EL (cell line): ENCODE measurements around the gene MUL1.
A peak's percentile ranks its signal among the peaks of the same experiment; 100 is the strongest.

Experiments used
- DNase-seq: peaks from one replicate; pipeline ENCODE4 v3.0.0-alpha.2; 2016

MUL1 gene

GRCh38 chr1:20484519-20485462 lies 23.2 kb downstream of the MUL1 start:
- peak; percentile 26 for DNase-seq

- DNase-seq, result peak; percentile 40
Measured at GRCh38 chr1:20483833-20484518, 24.0 kb downstream of the MUL1 start.

GRCh38 chr1:20483098-20483832 lies 24.7 kb downstream of the MUL1 start:
- DNase-seq, result no peak

- no peak for DNase-seq
Measured at GRCh38 chr1:20481643-20482498, 26.1 kb downstream of the MUL1 start.

- no peak for DNase-seq
Measured at GRCh38 chr1:20480951-20481617, 26.9 kb downstream of the MUL1 start.

- DNase-seq, result no peak
Measured at GRCh38 chr1:20480243-20480944, 27.6 kb downstream of the MUL1 start.

- DNase-seq, result no peak
Measured at GRCh38 chr1:20479840-20480239, 28.1 kb downstream of the MUL1 start.

GRCh38 chr1:20478057-20478635 lies 29.8 kb downstream of the MUL1 start:
- DNase-seq, result no peak

GRCh38 chr1:20477348-20478056 lies 30.4 kb downstream of the MUL1 start:
- no peak for DNase-seq

- peak; percentile 51 for DNase-seq
Measured at GRCh38 chr1:20476265-20477038, 31.5 kb downstream of the MUL1 start.

- no peak for DNase-seq
Measured at GRCh38 chr1:20474996-20475395, 33.0 kb downstream of the MUL1 start.

GRCh38 chr1:20474333-20474975 lies 33.5 kb downstream of the MUL1 start:
- DNase-seq, result no peak

- no peak for DNase-seq
Measured at GRCh38 chr1:20473894-20474293, 34.1 kb downstream of the MUL1 start.

- DNase-seq, result peak; percentile 50
Measured at GRCh38 chr1:20472860-20473711, 34.9 kb downstream of the MUL1 start.

- DNase-seq, result no peak
Measured at GRCh38 chr1:20472121-20472520, 35.8 kb downstream of the MUL1 start.

GRCh38 chr1:20470194-20470593 lies 37.8 kb downstream of the MUL1 start:
- DNase-seq, result no peak

GRCh38 chr1:20469406-20470076 lies 38.4 kb downstream of the MUL1 start:
- peak; percentile 15 for DNase-seq
